Calu3 (cell line): ENCODE results near the gene HMCN1. TPM values are rescaled to one million over a fixed set of nuclear protein-coding genes. Genes with fewer than 3 reads are reported as not detected.

Experiments used
- BruUV-seq: library from RNA; stranded (reverse); fragments of 400-500 nt; replicated peaks from 2 replicates; lab custom pipeline; 2021; lab: Mats Ljungman, UMichigan
- CTCF ChIA-PET: fragments of 300-600 bp; sonication (Branson Sonifier 250); formaldehyde crosslinking; loops from one replicate; lab custom pipeline; 2022; ENCODE audit warnings: antibody characterized with exemption; lab: Charles Lee
- DNase-seq: peaks from one replicate; pipeline ENCODE4 v3.0.0; 2022
- H3K27ac Mint-ChIP-seq: one replicate; pipeline ENCODE4 v1.8.0; 2022; ENCODE audit warnings: mixed read lengths; ENCODE audit not compliant: unreplicated experiment
- H3K27me3 Mint-ChIP-seq: one replicate; pipeline ENCODE4 v1.8.0; 2022; ENCODE audit warnings: mixed read lengths; ENCODE audit not compliant: unreplicated experiment
- H3K36me3 Mint-ChIP-seq: one replicate; pipeline ENCODE4 v1.8.0; 2022; ENCODE audit warnings: mild to moderate bottlenecking, moderate library complexity, mixed read lengths; ENCODE audit not compliant: insufficient read depth, unreplicated experiment
- H3K4me1 Mint-ChIP-seq: one replicate; pipeline ENCODE4 v1.8.0; 2022; ENCODE audit warnings: mild to moderate bottlenecking, low read depth, mixed read lengths; ENCODE audit not compliant: unreplicated experiment
- H3K4me3 Mint-ChIP-seq: one replicate; pipeline ENCODE4 v1.8.0; 2022; ENCODE audit warnings: mild to moderate bottlenecking, low read depth, moderate library complexity, mixed read lengths; ENCODE audit not compliant: unreplicated experiment
- H3K9me3 Mint-ChIP-seq: one replicate; pipeline ENCODE4 v1.8.0; 2022; ENCODE audit warnings: low read depth, mixed read lengths; ENCODE audit not compliant: unreplicated experiment
- intact Hi-C: fragments of 100-400 bp; cut with micrococcal nuclease; formaldehyde crosslinking; loops from one replicate; pipeline ENCODE4 v1.10.0; 2022; ENCODE audit not compliant: unreplicated experiment
- total RNA-seq: library from RNA; stranded (reverse); gene quantifications from 2 replicates; pipeline ENCODE4 v1.2.3, GENCODE V29; 2022
- TF ChIP-seq, protein P1 (sequence below): fragments of 200-600 bp; IDR thresholded peaks from one replicate; pipeline ENCODE4 v1.8.0; 2022; ENCODE audit warnings: antibody characterized with exemption; ENCODE audit not compliant: unreplicated experiment

The HMCN1 gene
- total RNA-seq, 1 experiment from 2014 or later: 0.05 TPM

DNA sequence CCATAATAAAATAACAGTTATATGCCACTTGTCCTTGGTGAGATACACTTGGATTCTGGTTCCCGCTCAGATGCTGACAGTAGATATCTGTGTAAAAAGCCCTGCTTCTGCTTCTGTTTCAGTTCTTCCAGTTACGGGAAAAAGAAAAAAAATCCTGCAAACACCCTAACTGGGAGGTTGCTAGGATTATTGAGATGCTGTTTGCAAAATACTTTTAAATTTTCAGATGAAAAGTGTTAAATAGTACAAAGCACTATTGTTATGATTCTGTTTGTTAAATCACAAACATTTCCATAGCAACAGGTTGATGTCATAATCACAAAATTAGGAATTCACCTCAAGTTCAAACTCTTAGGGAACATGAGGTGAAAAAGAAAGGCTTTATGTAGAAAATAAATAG lies 232.3 kb downstream of the HMCN1 start:
- H3K4me1 Mint-ChIP-seq: no peaks in the 10 kb centered on the region
- no peak overlapping the region for H3K4me3 Mint-ChIP-seq
- TF ChIP-seq, protein P1, sequence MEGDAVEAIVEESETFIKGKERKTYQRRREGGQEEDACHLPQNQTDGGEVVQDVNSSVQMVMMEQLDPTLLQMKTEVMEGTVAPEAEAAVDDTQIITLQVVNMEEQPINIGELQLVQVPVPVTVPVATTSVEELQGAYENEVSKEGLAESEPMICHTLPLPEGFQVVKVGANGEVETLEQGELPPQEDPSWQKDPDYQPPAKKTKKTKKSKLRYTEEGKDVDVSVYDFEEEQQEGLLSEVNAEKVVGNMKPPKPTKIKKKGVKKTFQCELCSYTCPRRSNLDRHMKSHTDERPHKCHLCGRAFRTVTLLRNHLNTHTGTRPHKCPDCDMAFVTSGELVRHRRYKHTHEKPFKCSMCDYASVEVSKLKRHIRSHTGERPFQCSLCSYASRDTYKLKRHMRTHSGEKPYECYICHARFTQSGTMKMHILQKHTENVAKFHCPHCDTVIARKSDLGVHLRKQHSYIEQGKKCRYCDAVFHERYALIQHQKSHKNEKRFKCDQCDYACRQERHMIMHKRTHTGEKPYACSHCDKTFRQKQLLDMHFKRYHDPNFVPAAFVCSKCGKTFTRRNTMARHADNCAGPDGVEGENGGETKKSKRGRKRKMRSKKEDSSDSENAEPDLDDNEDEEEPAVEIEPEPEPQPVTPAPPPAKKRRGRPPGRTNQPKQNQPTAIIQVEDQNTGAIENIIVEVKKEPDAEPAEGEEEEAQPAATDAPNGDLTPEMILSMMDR: no peak
- H3K27ac Mint-ChIP-seq: no peak overlapping the region
- H3K36me3 Mint-ChIP-seq: no peaks in the 10 kb centered on the region
- no TSS peak for BruUV-seq
- H3K9me3 Mint-ChIP-seq: no peaks in the 10 kb centered on the region
- no peak for DNase-seq
- H3K27me3 Mint-ChIP-seq: no peaks in the 10 kb centered on the region
- CTCF ChIA-PET: no interaction called here
- intact Hi-C loops: no loop called here

DNA sequence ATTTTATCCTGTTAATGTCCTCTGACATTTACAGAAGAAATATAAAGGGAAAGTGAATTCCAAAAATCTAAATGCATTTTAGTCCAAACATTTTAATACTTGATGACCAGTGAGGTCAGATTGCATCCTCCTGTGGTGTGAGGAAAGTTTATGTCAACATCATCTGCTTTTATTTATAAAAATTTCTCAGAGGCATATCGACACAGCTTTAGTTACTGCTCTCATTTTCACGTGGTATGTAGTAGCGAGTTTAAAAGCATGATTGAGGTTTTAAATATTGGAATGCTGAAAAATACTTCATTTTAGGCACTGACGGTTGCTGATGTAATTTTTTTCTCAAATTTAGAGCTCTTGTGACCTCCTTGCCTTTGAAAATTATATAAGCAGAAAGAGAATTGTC lies 234.8 kb downstream of the HMCN1 start:
- Mint-ChIP-seq H3K4me3 (no peak overlapping the region), H3K4me1 (no peaks in the 10 kb centered on the region), H3K27me3 (no peaks in the 10 kb centered on the region), H3K27ac (no peak overlapping the region), H3K9me3 (no peaks in the 10 kb centered on the region), H3K36me3 (no peaks in the 10 kb centered on the region)
- DNase-seq: no peak
- CTCF ChIA-PET: no interaction called here
- intact Hi-C loops: no loop called here
- no TSS peak for BruUV-seq
- TF ChIP-seq, protein P1: no peak

DNA sequence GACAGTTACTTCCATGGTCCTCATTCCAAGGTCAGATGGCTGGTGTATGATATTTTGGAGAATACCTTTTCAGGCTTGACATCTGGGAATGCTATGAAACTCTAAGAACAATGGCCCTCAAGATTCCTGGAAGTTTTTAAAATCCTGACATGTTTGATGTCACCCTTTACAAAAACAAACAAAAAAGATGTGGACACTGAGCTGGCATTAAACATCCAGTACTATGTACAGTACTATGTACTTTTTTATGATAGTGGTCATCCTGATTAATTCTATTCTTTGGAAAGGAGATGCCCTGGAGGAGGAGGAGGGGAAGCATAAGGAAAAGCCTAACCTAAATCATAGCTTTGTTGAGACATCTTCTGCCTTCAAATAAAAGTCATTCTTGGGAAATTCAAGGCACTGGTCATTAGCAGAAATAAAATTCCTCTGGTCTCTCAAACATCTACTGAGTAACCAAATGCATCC lies 235.4 kb downstream of the HMCN1 start:
- CTCF ChIA-PET: no interaction called here
- Mint-ChIP-seq H3K9me3 (no peaks in the 10 kb centered on the region), H3K27ac (no peak overlapping the region), H3K27me3 (no peaks in the 10 kb centered on the region), H3K4me3 (no peak overlapping the region), H3K36me3 (no peaks in the 10 kb centered on the region), H3K4me1 (no peaks in the 10 kb centered on the region)
- BruUV-seq: no TSS peak
- no peak for DNase-seq
- TF ChIP-seq, protein P1: no peak
- intact Hi-C loops: no loop called here

DNA sequence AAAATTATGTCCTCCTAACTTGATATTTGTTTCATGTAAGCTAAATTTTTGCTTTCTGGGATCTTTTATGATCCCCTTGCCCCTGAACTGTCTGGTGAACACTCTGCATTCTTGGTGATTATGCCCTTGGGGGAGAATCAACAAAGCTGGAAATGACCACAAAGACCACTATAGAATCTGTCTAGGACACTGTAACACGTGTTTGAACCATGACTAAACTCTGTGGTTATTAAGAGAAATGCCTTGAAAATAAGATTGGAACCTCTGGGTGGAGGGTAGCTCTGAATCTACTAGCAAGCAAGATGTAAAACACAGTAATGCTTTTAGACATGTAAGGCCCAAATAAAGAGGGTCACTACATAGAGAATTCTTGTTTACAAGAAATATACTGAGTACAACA lies 237.5 kb downstream of the HMCN1 start:
- no peak overlapping the region for H3K27ac Mint-ChIP-seq
- CTCF ChIA-PET: interaction anchor here (1.1 kb wide), 1 partner anchor 9 kb away, joined by 4 read pairs; no protein-coding TSS in a partner anchor
- H3K4me3 Mint-ChIP-seq: no peak overlapping the region
- H3K4me1 Mint-ChIP-seq: no peaks in the 10 kb centered on the region
- TF ChIP-seq, protein P1: no peak
- no peak for DNase-seq
- no peaks in the 10 kb centered on the region for H3K27me3 Mint-ChIP-seq
- no peaks in the 10 kb centered on the region for H3K9me3 Mint-ChIP-seq
- H3K36me3 Mint-ChIP-seq: no peaks in the 10 kb centered on the region
- BruUV-seq: no TSS peak
- intact Hi-C loops: no loop called here
